Measurements from ENCODE around the gene PBX1.

PBX1 gene

DNA sequence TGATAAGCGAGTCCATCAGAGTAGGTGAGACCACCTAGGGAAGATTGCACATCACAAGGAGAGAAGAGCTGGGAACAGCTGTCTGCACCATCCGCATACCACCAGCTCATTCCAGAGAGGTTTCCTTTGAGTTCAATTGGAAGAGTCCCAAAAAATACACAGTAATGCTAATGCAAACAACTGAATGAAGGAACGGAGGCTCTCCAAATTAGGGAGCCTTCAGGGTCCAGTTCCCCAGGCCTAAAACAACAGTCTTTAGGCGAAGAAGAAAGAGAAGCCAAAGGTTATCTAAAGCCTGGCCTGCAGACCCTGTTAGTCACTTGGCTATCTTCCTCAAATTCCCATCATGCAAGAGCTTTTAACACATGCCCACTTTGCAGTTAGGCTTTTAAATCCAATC, 246.4 kb downstream of the PBX1 start:
- no peak overlapping the region for H3K27ac ChIP-seq
- no peak overlapping the region for H3K4me3 ChIP-seq

GRCh38 chr1:164806531-164806930, 247.5 kb downstream of the PBX1 start:
- H3K4me3 ChIP-seq = no peak overlapping the region
- H3K27ac ChIP-seq = no peak overlapping the region

DNA sequence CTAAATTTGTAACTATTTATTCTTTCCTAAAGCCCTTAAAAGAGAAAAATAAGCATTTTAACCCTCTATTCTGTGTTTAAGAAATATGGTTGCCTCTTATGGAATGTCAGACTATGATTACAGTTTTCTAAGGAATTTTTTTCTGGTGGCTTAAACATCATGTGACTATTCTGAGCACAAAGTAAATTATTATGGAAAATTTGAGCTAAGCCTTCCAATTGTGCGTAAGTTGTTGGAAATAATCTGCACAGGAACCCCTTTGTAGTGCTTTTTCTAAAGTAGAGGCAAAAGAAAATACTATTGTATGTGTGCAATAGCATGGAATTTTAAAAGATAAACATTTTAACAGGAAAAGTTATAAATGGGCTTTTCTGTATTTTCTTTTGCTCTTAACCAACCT, 254.8 kb downstream of the PBX1 start:
- H3K4me3 ChIP-seq = no peak overlapping the region
- H3K27ac ChIP-seq = no peak overlapping the region

DNA sequence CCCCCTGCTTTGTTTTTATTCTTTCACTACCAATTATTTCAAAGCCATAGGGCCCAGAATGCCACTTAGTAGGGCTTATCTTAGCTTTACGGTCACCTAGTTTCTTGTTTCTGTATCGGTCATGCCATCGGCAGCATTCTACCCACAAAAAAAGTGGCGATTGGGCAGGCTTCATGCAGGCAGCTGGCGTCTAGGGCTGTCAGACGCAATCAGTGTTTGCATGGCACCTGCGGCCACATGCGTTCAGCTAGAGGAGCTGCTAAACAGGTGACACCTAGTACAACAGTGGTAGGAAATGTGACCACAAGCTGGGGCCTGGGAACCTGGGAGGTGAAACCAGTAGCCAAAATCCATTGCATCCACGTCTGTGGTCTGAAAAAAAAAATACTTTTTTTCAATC, 262.7 kb downstream of the PBX1 start:
- Histone ChIP-seq H3K4me3 (no peak overlapping the region), H3K27ac (no peak overlapping the region)

- H3K4me3 ChIP-seq = no peak overlapping the region
- no peak overlapping the region for H3K27ac ChIP-seq
These were observed 264.7 kb downstream of the PBX1 start for GRCh38 chr1:164823486-164824279.

DNA sequence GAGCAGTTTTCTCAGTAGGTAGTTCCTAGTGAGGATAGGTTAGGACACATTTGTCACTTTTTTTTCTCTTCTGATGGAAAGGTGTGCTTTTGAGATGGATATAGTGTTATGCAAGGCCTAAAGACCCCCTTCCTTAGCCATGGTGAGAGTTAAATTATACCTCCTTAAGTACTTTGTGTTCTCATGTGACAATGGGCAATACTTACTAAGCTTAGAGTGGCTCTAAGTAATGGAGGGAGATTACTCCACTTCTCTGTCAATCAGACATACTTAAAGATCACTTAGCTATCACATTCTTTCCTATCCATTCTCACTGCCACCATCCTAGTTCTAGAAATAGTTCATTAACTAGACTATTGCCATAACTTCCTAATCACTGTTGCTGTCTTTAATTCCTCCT, 265.6 kb downstream of the PBX1 start:
- no peak overlapping the region for H3K4me3 ChIP-seq
- no peak overlapping the region for H3K27ac ChIP-seq

GRCh38 chr1:164830628-164831027, 271.6 kb downstream of the PBX1 start:
- no peak overlapping the region for H3K4me3 ChIP-seq
- H3K27ac ChIP-seq = no peak overlapping the region

- H3K27ac ChIP-seq = no peak overlapping the region
- no peak overlapping the region for H3K4me3 ChIP-seq
These were observed 275.7 kb downstream of the PBX1 start for GRCh38 chr1:164834641-164835040.

- Histone ChIP-seq H3K27ac (no peak overlapping the region), H3K4me3 (no peak overlapping the region)
These were observed 277.6 kb downstream of the PBX1 start for GRCh38 chr1:164836614-164837018.

DNA sequence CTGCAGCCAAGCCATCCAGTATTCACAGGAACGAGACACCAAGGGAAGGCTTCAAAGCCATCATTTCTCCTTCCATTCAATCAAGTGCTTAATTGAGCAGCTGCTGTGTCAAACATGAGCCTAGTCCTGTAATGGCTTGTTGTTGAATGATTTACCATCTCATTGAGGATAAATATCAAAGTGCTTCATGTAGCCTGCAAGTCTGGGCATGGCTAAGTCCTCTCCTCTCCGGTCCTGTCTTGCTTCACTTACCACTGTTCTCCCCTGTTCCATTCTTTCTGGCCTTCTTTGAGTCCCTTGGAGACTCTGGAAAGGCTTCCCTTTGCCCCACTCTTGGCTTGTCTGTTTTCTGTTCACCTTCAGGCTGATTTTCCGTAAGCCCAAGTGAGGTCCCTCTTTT, 279.8 kb downstream of the PBX1 start:
- Histone ChIP-seq H3K27ac (no peak overlapping the region), H3K4me3 (no peak overlapping the region)

GRCh38 chr1:164840936-164841335, 282.0 kb downstream of the PBX1 start:
- H3K27ac ChIP-seq = no peak overlapping the region
- no peak overlapping the region for H3K4me3 ChIP-seq

- Histone ChIP-seq H3K4me3 (no peak overlapping the region), H3K27ac (no peak overlapping the region)
These were observed 282.9 kb downstream of the PBX1 start for GRCh38 chr1:164841702-164842465.

DNA sequence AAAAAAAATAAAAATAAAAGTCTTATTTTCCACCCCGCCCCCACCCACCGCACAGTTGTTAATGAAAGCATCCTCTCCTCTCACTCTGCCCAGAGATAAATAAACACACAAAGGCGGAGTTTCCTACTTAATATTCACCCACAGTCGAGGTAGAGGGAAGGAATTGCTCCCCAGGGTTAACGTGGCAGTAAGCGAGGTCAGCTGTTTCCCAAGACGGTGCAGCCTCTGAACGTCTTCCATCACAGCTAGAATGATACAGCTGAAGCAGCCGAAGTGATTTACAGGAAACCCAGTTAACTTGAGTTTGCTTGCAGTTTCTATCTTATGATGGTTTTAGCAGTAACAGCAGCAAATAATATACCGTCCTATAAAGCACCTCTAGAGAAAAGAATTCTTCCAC, 283.9 kb downstream of the PBX1 start:
- H3K4me3 ChIP-seq = no peak overlapping the region
- no peak overlapping the region for H3K27ac ChIP-seq

DNA sequence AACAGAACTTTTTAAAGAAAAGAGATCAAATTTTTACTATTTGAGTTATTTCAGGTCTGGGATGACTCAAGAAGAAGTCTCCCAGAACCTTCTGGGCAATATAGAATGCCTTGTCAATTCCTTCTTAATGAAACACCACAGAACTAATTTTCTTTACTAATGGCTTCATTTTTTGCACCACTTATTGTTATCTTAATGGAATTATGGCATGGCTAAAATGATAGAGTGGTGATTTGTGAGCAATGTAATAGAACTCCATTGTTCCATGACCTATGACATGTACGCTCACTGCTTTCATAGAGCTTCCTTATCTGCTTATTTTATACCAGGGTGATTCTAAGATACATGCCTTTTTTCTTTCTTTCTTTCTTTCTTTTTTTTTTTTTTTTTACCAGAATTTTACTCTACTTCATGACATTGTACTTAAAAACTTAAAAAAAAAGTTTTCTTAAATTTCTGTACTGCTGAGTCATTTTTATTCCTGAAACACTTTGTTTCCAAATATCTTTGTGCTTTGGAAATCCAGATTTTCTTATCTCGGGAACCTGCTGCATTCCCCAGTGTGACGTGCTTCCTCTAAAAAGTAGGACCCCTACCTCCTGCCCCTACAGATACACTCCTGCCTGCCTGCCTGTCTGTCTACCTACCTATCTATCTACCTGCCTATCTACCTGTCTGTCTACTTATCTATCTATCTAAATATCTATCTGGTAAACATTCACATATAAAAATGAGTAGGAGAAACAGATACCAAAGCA, 284.9 kb downstream of the PBX1 start:
- Histone ChIP-seq H3K27ac (no peak overlapping the region), H3K4me3 (no peak overlapping the region)

GRCh38 chr1:164846731-164847691, 288.0 kb downstream of the PBX1 start:
- Histone ChIP-seq H3K4me3 (no peak overlapping the region), H3K27ac (no peak overlapping the region)

DNA sequence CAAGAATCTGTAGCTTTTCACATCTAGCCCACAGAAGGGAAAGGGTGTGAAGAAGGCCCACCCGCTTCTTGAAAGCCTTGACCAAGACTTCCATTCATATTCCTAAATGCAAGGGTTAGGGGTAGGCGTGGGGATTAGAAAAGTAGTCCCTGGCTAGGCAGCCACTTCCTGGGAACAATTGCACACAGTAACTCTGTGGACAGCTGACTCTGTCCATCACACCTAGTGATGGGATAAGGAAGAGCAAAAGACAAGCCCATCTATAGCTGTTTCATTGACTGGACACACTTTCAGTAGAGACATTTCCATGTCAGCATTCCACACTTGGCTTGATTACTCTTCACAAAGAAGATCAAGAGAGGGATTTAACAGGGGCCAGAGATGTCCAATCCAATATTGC, 294.2 kb downstream of the PBX1 start:
- Histone ChIP-seq H3K4me3 (no peak overlapping the region), H3K27ac (no peak overlapping the region)

GRCh38 chr1:164855716-164856329, 296.8 kb downstream of the PBX1 start:
- Histone ChIP-seq H3K27ac (no peak overlapping the region), H3K4me3 (no peak overlapping the region)

- no peak overlapping the region for H3K27ac ChIP-seq
- H3K4me3 ChIP-seq = no peak overlapping the region
These were observed 297.4 kb downstream of the PBX1 start for GRCh38 chr1:164856381-164856780.

GRCh38 chr1:164857439-164857838, 298.5 kb downstream of the PBX1 start:
- Histone ChIP-seq H3K4me3 (no peak overlapping the region), H3K27ac (no peak overlapping the region)
